MM.1S (cell line): ENCODE results near the gene GLB1L3.

Experiments used
- DNase-seq: peaks from one replicate; pipeline ENCODE4 v3.0.0-alpha.2; 2015
- H2AFZ ChIP-seq: fragments of 300-600 bp; sonication (generic); 2 replicates; pipeline ENCODE4 v1.6.0; 2016; ENCODE audit warnings: antibody characterized with exemption, low read length
- H3F3A ChIP-seq: fragments of 300-600 bp; sonication (generic); 2 replicates; pipeline ENCODE4 v1.6.1; 2016; ENCODE audit warnings: mild to moderate bottlenecking, antibody characterized with exemption, low read length, moderate library complexity, mixed read lengths; ENCODE audit not compliant: insufficient read depth
- H3K27ac ChIP-seq: fragments of 300-600 bp; sonication (generic); 2 replicates; pipeline ENCODE4 v1.5.1; 2016; ENCODE audit warnings: mild to moderate bottlenecking, low read length
- H3K27me3 ChIP-seq: fragments of 300-600 bp; sonication (generic); replicated peaks from 2 replicates; pipeline ENCODE4 v1.6.0; 2016; ENCODE audit warnings: low read length; ENCODE audit not compliant: insufficient read depth
- H3K36me3 ChIP-seq: fragments of 300-600 bp; sonication (generic); replicated peaks from 2 replicates; pipeline ENCODE4 v1.6.1; 2016; ENCODE audit warnings: mild to moderate bottlenecking, low read length, mixed read lengths; ENCODE audit not compliant: insufficient read depth
- H3K4me1 ChIP-seq: fragments of 300-600 bp; sonication (generic); 2 replicates; pipeline ENCODE4 v1.6.1; 2016; ENCODE audit warnings: low read length, mixed read lengths
- H3K4me2 ChIP-seq: fragments of 300-600 bp; sonication (generic); 2 replicates; pipeline ENCODE4 v1.6.0; 2016; ENCODE audit warnings: low read depth, low read length
- H3K4me3 ChIP-seq: fragments of 300-600 bp; sonication (generic); 2 replicates; pipeline ENCODE4 v1.5.1; 2016; ENCODE audit warnings: low read length, mixed read lengths
- H3K79me2 ChIP-seq: fragments of 300-600 bp; sonication (generic); 2 replicates; pipeline ENCODE4 v1.6.1; 2016; ENCODE audit warnings: mixed run types, low read length, mixed read lengths
- H3K9ac ChIP-seq: fragments of 300-600 bp; sonication (generic); 2 replicates; pipeline ENCODE4 v1.6.1; 2016; ENCODE audit warnings: low read length, mixed read lengths
- H3K9me2 ChIP-seq: fragments of 300-600 bp; sonication (generic); replicated peaks from 2 replicates; pipeline ENCODE4 v1.6.1; 2016; ENCODE audit warnings: mild to moderate bottlenecking, low read length, mixed read lengths; ENCODE audit not compliant: insufficient read depth
- H3K9me3 ChIP-seq: fragments of 300-600 bp; sonication (generic); replicated peaks from 2 replicates; pipeline ENCODE4 v1.6.1; 2016; ENCODE audit warnings: mild to moderate bottlenecking, low read length, mixed read lengths; ENCODE audit not compliant: insufficient read depth
- H4K20me1 ChIP-seq: fragments of 300-600 bp; sonication (generic); 2 replicates; pipeline ENCODE4 v1.6.1; 2016; ENCODE audit warnings: mild to moderate bottlenecking, low read length, moderate library complexity, mixed read lengths; ENCODE audit not compliant: insufficient read depth
- CTCF ChIP-seq: fragments of 300-600 bp; sonication (generic); IDR thresholded peaks from 2 replicates; pipeline ENCODE4 v1.5.1; 2016; ENCODE audit warnings: antibody characterized with exemption, low read length, mixed read lengths
- EZH2 ChIP-seq: fragments of 300-600 bp; sonication (generic); optimal IDR thresholded peaks from 2 replicates; pipeline ENCODE3; 2017; ENCODE audit warnings: low read depth, mild to moderate bottlenecking, antibody characterized with exemption, low read length, mixed read lengths
- EZH2phosphoT487 ChIP-seq: fragments of 300-600 bp; sonication (generic); IDR thresholded peaks from 2 replicates; pipeline ENCODE4 v1.6.1; 2018; ENCODE audit warnings: antibody characterized with exemption, low read length

Gene GLB1L3

GRCh38 chr11:134330611-134331353 lies 54.6 kb downstream of the GLB1L3 start:
- H3K79me2 ChIP-seq: no peaks in the 10 kb centered on the region
- H3K9me3 ChIP-seq: no peaks in the 10 kb centered on the region
- TF ChIP-seq CTCF (no peak), EZH2phosphoT487 (no peak), EZH2 (no peak)
- H3K4me2 ChIP-seq: no peak overlapping the region
- no peak overlapping the region for H3K27ac ChIP-seq
- no peaks in the 10 kb centered on the region for H4K20me1 ChIP-seq
- H3F3A ChIP-seq: no peaks in the 10 kb centered on the region
- no peak for DNase-seq
- H3K9me2 ChIP-seq: no peaks in the 10 kb centered on the region
- no peak overlapping the region for H3K9ac ChIP-seq
- no peaks in the 10 kb centered on the region for H3K36me3 ChIP-seq
- no peak overlapping the region for H3K4me3 ChIP-seq
- no peaks in the 10 kb centered on the region for H3K4me1 ChIP-seq
- H3K27me3 ChIP-seq: no peaks in the 10 kb centered on the region
- no peak overlapping the region for H2AFZ ChIP-seq

GRCh38 chr11:134331354-134332188 lies 55.4 kb downstream of the GLB1L3 start, which contains the start of gene GLB1L2:
Gene GLB1L2, plus strand, starts transcription at chr11:134331988. Its CDS starts 74 bp downstream, at chr11:134332062.
- no peaks in the 10 kb centered on the region for H3K4me1 ChIP-seq
- H2AFZ ChIP-seq: no peak within 1 kb of the TSS
- no peaks in the 10 kb centered on the region for H3K27me3 ChIP-seq
- H3K36me3 ChIP-seq: no peaks in the 10 kb centered on the region
- H3K27ac ChIP-seq: no peak within 1 kb of the TSS
- no peak within 1 kb of the TSS for H3K9ac ChIP-seq
- TF ChIP-seq CTCF (no peak), EZH2phosphoT487 (no peak), EZH2 (no peak)
- no peaks in the 10 kb centered on the region for H3K9me3 ChIP-seq
- no peak within 1 kb of the TSS for H3K4me3 ChIP-seq
- no peak within 1 kb of the TSS for H3K4me2 ChIP-seq
- no peaks in the 10 kb centered on the region for H3K79me2 ChIP-seq
- H3F3A ChIP-seq: no peaks in the 10 kb centered on the region
- H3K9me2 ChIP-seq: no peaks in the 10 kb centered on the region
- no peaks in the 10 kb centered on the region for H4K20me1 ChIP-seq
- no peak for DNase-seq

- Histone ChIP-seq H2AFZ (no peak overlapping the region), H3K4me1 (no peaks in the 10 kb centered on the region), H3K9ac (no peak overlapping the region), H3K36me3 (no peaks in the 10 kb centered on the region), H3K27me3 (no peaks in the 10 kb centered on the region), H4K20me1 (no peaks in the 10 kb centered on the region), H3K9me3 (no peaks in the 10 kb centered on the region), H3K4me2 (no peak overlapping the region), H3K4me3 (no peak overlapping the region), H3F3A (no peaks in the 10 kb centered on the region), H3K27ac (no peak overlapping the region), H3K79me2 (no peaks in the 10 kb centered on the region), H3K9me2 (no peaks in the 10 kb centered on the region)
- DNase-seq: no peak
- no peak for TF ChIP-seq EZH2phosphoT487
- TF ChIP-seq EZH2: no peak
- TF ChIP-seq CTCF: no peak
Measured at GRCh38 chr11:134332189-134332631, 56.0 kb downstream of the GLB1L3 start.
